ENCODE measurements around the gene GPR37.

- TF ChIP-seq POLR2A (IDR thresholded peaks at IDR 0.05; ENCODE audit: extremely low read depth, insufficient read length) = no peak
- TF ChIP-seq CTCF (IDR thresholded peaks at IDR 0.05; ENCODE audit: low read depth, low read length) = no peak
- TF ChIP-seq MAX (IDR thresholded peaks at IDR 0.05; ENCODE audit: low read depth, low read length) = no peak
Observed at GRCh38 chr7:124718032-124718766, 47.4 kb downstream of the GPR37 start.

All from NB4 (cell line).